ENCODE data around the gene SUSD6.

SUSD6 gene

DNA sequence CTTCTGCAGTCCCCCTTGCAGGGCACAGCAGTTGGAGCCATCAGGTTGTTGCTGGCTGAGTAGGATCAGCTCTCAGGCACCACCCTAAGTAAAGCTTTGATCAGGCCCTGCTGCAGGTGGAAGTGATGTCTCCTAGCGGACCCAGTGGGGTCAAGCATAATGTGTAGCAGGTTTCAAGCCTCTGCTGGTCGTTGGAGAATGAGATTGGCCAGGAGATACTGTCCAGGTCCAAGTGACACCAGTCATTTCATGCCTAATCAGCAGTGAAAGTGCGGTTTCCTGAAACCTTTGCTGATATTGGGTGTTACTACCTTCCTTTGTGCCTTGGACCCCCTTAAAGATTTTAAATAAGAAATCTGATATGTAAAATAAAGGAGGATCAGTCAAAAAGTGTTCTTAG lies 72.6 kb downstream of the SUSD6 start:
- no peak overlapping the region for H3K4me3 ChIP-seq (replicated peaks; ENCODE audit: low read depth, low read length)
- H3K36me3 ChIP-seq (ENCODE audit: control insufficient read depth, insufficient read depth, low read length) = peaks cover 4% of the 10 kb centered on the region
- TF ChIP-seq, protein P1, sequence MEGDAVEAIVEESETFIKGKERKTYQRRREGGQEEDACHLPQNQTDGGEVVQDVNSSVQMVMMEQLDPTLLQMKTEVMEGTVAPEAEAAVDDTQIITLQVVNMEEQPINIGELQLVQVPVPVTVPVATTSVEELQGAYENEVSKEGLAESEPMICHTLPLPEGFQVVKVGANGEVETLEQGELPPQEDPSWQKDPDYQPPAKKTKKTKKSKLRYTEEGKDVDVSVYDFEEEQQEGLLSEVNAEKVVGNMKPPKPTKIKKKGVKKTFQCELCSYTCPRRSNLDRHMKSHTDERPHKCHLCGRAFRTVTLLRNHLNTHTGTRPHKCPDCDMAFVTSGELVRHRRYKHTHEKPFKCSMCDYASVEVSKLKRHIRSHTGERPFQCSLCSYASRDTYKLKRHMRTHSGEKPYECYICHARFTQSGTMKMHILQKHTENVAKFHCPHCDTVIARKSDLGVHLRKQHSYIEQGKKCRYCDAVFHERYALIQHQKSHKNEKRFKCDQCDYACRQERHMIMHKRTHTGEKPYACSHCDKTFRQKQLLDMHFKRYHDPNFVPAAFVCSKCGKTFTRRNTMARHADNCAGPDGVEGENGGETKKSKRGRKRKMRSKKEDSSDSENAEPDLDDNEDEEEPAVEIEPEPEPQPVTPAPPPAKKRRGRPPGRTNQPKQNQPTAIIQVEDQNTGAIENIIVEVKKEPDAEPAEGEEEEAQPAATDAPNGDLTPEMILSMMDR (IDR thresholded peaks at IDR 0.05; ENCODE audit: insufficient read depth, low read length, poor library complexity, severe bottlenecking) = peak; percentile 28
- DNase-seq (ENCODE audit: extremely low read depth, insufficient read length) = no peak
- no peaks in the 10 kb centered on the region for H3K27me3 ChIP-seq (replicated peaks; ENCODE audit: control insufficient read depth, insufficient read depth, low read length)

GRCh38 chr14:69684461-69685217 lies 73.2 kb downstream of the SUSD6 start:
- DNase-seq (ENCODE audit: extremely low read depth, insufficient read length) = no peak
- Histone ChIP-seq H3K4me3 (replicated peaks; ENCODE audit: low read depth, low read length) (no peak overlapping the region), H3K36me3 (ENCODE audit: control insufficient read depth, insufficient read depth, low read length) (peaks cover 4% of the 10 kb centered on the region), H3K27me3 (replicated peaks; ENCODE audit: control insufficient read depth, insufficient read depth, low read length) (no peaks in the 10 kb centered on the region)
- TF ChIP-seq, protein P1 (IDR thresholded peaks at IDR 0.05; ENCODE audit: insufficient read depth, low read length, poor library complexity, severe bottlenecking) = no peak

GRCh38 chr14:69685218-69685616 lies 73.8 kb downstream of the SUSD6 start:
- Histone ChIP-seq H3K36me3 (ENCODE audit: control insufficient read depth, insufficient read depth, low read length) (peaks cover 7% of the 10 kb centered on the region), H3K27me3 (replicated peaks; ENCODE audit: control insufficient read depth, insufficient read depth, low read length) (no peaks in the 10 kb centered on the region), H3K4me3 (replicated peaks; ENCODE audit: low read depth, low read length) (no peak overlapping the region)
- TF ChIP-seq, protein P1 (IDR thresholded peaks at IDR 0.05; ENCODE audit: insufficient read depth, low read length, poor library complexity, severe bottlenecking) = no peak
- DNase-seq (ENCODE audit: extremely low read depth, insufficient read length) = no peak

DNA sequence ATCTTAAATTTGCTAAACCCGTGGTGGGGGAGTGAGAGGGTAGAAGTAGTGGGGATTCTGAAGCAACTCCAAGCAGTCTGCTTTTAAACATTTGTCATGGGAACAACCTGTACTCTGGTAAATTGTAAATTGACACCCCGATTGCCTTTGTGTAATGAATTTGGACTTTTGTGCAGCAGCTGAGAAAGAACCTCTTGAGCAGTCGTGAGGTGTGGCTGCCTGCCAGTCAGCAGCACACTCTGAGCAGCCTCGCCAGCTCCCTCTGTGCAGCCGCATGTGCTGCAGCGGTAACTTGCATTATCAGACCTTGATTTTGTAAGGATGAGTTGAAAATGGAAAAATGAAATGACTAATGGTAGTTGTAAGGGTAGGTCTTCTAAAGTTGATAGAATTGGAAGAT lies 74.3 kb downstream of the SUSD6 start:
- Histone ChIP-seq H3K4me3 (replicated peaks; ENCODE audit: low read depth, low read length) (no peak overlapping the region), H3K27me3 (replicated peaks; ENCODE audit: control insufficient read depth, insufficient read depth, low read length) (no peaks in the 10 kb centered on the region), H3K36me3 (ENCODE audit: control insufficient read depth, insufficient read depth, low read length) (peaks cover 8% of the 10 kb centered on the region)
- no peak for DNase-seq (ENCODE audit: extremely low read depth, insufficient read length)
- TF ChIP-seq, protein P1 (IDR thresholded peaks at IDR 0.05; ENCODE audit: insufficient read depth, low read length, poor library complexity, severe bottlenecking) = no peak

GRCh38 chr14:69687606-69688298 lies 76.4 kb downstream of the SUSD6 start:
- Histone ChIP-seq H3K36me3 (ENCODE audit: control insufficient read depth, insufficient read depth, low read length) (peaks cover 14% of the 10 kb centered on the region), H3K27me3 (replicated peaks; ENCODE audit: control insufficient read depth, insufficient read depth, low read length) (no peaks in the 10 kb centered on the region), H3K4me3 (replicated peaks; ENCODE audit: low read depth, low read length) (no peak overlapping the region)
- DNase-seq (ENCODE audit: extremely low read depth, insufficient read length) = no peak
- TF ChIP-seq, protein P1 (IDR thresholded peaks at IDR 0.05; ENCODE audit: insufficient read depth, low read length, poor library complexity, severe bottlenecking) = no peak
